Suppressor macrophage (primary cell): Measurements from ENCODE around the gene A2M.

Source experiments
- DNase-seq, 4 experiments: peaks; one replicate each; pipeline ENCODE4 v3.0.0-alpha.2; 2020 to 2022

Gene A2M

DNA sequence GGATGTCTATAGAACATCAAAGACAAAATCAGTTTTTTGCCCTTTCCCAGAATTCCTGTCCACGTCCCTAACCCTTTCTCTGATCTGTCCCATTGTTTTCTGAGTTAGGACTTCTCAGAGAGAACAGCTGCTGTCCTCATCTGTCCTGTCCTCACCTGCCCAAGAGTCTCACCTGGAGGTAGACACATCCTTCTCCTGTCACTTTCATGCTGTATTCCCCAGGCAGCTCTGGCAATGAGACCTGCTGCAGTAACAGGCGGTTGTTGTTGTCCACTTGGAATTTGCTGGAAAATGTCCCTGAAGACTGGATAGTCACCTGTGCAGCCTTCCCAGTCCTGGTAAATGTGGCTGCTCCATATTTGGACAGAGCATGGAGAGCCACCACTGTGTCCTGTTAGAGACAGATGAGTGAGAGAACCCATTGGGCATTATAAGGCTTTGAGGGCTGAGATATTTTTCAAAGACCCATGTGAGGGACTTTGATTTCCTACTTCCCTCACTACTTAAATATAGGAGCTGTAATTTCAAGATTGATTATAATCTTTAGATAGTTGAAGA, 43.2 kb downstream of the A2M start:
- no peak for DNase-seq

GRCh38 chr12:9071969-9072368, 43.8 kb downstream of the A2M start:
- no peak for DNase-seq

GRCh38 chr12:9071518-9071917, 44.2 kb downstream of the A2M start:
- DNase-seq, result no peak

DNA sequence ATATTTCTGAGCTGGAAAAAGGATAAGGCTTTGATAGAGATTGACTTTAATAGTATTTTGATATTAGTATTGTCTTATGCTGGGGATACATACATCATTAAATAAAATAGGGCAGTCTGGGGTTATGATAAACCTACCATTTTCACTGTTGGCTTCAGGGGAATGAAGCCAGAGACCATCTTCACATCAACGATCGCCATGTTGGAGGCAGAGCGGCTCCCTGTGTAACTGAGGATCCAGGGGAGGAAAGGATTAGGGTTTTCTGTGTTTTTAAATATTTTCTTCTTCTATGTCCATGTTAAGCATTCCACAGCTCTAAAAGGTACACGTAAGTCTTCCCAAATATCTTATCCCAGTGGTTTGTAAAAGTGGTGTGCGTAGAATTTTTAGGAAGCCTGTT, 45.4 kb downstream of the A2M start:
- DNase-seq, result no peak

- DNase-seq, result no peak
Observed at GRCh38 chr12:9068600-9068999, 47.1 kb downstream of the A2M start.

- no peak for DNase-seq
Observed at GRCh38 chr12:9068086-9068485, 47.6 kb downstream of the A2M start.

DNA sequence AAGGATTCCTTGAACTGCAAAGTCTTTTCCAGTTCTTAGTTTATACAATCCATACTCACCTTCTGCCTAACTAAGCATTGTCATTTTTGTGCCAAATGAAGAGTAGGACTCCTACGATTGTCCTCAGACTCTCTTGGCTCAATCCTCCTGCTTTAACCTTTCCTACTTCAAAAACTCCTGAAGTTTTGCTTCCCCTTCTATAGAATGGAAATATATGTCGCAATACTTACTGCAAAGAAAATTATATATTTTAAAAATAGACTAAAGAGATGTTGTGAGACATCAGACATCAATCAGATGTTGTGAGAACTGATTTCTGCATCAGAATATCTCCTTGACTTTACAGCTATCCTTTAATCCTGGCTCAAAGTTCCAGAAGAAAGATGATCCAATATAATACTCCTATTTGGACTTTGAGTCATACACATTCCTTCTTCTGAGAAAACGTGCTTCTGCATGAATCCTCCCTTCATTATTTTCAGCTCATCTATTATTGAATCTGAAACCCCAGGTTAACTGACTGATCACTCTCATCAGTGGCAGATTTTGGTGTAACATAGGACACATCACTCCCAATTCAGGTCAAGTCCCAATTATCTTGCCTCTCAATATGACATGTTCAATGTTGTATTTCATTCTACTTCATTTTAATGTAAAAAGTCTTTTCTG, 48.8 kb downstream of the A2M start:
- DNase-seq, result no peak

DNA sequence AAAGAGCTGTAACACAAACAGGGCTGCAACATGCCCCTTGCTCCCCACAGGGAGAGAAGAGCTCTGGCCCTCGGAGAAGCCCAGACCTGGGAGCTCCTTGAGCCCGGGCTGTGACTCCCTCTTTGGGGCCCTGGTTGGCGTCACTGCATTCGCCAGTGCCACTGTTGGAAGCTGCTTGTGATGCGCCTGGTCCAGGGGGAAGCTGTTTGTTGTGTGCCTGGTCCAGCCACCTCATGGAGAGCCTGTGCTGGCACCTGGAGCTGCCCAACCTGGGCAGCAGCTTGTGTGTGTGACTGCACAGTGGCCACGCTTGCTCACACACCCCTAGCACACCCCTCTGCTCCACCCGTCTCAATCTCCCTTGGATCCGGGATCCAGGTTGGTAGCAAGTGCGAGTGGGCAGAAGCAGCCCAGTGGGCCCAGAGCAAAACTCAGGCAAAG, 49.5 kb downstream of the A2M start:
- no peak for DNase-seq

DNA sequence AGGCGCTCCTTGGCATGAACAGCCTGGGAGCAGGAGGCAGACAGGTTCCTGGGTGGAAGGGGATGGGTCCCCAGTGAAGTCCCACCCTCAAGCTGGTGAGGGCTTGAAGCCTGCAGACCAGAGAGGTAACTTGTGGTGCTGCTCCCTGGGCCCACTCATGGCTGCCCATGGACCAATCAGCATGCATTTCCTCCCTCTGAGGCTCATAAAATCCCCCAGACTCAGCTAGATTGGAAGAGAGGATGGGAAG, 50.2 kb downstream of the A2M start:
- DNase-seq, result peak in 1 of 4 experiments; percentile 8

DNA sequence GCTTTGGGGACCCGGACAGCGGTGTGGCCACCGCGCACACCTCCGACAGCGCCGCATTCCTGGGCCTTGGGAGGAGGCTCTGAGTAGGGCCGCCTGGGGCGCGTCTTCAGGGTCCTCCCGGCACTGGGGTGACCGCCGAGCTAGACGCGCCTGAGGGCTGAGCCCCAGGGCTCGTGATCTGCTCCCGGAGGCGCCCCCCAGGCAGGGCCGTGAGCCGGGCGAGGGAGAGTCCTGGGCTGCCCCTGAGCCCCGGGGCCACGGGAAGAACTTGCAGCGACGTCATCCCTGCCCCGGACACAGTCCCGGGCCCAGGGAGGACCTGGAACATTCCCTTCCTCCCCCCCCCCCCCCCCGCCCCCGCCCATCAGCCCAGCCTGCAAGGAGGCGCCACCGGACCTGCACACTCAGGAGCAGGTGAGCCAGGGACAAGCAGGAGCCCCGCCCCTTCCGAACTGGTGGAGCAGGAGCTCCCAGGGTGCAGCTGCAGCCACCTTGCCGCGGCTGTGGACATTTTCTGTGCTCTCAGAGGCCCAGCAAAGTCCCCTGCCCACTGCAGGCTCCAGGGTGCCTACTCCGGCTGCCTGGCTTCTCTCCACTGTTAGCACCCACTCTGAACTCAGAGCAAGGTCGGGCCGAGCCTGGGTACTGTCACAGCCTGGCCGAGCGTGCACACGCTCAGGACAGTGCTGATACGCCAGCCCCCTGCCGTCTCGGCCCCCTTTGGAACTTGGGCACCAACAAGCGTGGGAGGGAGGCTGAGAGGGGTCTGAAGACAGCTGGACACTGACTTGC, 50.7 kb downstream of the A2M start:
- peak; percentile 29 to 67 (median 56) for DNase-seq

DNA sequence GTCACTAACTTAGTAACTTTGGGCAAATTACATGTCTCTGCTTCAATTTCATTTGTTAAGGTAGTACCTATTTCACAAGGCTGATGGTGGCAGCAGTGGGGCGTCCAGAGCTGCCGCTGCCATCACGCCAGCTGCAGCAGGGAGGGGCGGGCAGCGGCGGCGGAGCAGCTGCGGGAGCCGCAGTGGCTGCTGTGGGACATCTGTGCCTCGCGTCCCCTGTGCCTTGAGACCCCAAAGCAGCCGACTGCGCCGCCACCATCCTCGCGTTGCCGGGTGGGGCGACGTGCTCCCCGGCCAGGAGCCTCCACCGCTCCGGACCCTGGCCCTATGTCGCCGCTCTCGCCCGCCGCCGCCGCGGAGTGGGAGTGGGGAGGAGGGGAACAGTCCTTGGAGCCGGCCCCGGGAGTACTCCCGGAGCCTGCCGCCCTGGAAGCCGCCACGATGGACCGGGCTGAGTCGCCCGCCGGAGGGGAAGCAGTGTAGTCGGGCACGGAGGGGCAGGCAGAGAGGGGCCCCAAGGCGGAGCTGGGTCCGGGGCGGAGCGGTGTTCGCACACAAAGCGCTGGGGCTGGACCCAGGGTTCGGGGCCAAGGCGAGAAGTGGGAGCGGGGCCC, 51.4 kb downstream of the A2M start:
- peak; percentile 70 to 86 (median 78) for DNase-seq

DNA sequence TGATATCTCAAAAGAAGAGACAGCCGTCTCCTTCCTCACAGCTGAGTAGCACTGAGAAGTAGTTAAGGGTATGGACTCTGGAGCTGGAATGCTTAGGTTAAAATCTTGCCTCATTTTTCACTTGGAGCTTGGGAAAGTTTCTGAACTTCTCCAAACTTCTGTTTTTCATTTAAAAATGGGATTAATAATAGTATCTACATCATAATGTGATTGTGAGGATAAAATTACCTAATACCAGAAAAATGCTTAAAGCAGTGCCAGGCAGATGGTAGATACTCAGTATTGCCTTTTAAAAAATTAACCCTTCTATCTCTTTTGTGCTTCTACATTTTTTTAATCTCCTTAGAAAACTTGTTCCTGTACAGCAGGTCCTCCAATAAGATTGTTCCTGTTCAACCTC, 63.1 kb downstream of the A2M start:
- no peak for DNase-seq

GRCh38 chr12:9051158-9051550, 64.6 kb downstream of the A2M start:
- peak; percentile 63 to 84 (median 77) for DNase-seq

DNA sequence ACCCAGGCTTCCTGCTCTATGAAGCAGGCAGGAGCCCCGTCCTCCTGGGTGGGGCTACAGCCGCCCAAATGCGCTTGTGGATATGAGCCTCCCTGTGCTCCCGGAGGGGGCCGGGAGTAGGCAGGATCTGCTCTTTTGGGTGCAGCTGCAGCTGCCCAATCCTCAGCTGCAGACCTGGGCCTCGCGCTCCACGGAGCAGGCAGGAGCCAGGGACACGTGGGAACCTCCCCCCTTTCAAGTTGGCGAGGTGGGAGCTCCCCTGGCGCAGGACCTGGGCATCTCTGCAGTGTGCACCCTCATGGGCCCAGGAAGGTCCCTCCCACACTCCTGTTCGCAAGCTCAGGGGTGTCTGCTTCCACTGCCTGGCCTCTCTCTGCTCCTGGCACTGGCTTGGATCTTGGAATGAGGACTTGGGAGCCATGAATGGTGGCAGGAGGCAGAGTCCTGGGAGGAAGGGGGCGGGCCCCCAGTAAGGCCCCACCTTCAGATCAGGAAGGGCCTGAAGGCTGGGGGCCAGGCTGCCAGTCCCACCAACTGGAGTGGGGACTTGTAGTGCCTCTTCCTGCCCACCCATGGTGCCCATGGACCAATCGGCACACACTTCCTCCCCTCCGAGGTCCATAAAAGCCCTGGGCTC, 65.1 kb downstream of the A2M start:
- no peak for DNase-seq

- DNase-seq, result peak; percentile 63 to 84 (median 74)
Observed at GRCh38 chr12:9049520-9050133, 66.1 kb downstream of the A2M start.

DNA sequence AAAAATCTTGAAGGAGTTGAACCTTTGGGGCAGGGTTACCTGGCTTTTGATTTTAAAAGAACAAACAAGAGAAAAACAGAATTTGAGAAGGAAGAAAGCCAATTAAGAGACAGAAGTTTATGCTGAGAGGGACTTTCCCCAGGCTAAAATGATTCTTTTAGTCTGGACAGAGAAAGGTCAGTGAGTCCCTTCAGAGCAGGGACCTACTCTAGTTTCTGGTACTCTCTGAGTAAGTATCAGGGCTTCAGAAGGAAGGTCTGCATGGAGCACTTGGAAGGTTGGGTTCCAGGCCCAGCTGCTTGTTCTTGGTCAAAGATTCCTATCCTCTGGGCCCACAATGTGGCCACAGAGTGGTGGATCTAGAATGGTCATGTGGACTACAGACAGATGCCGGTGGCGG, 66.8 kb downstream of the A2M start:
- DNase-seq, result no peak

DNA sequence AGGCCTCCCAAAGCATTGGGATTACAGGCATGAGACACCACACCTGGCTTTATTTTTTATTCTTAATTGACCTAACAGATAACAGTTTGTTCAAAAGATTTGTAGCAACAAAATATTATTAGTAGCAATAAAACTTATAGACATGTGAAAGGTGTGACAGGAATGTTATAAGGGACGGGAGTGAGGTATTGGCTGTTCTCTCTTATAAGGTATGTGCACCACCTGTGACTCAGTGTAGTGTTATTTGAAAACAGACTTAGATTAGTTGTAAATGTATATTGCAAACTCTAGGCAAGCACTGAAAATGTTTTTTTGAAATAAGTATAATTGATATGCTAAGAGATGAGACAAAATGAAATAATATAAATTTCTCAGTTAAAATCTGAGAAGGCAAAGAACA, 68.6 kb downstream of the A2M start:
- no peak for DNase-seq

- DNase-seq, result no peak
Observed at GRCh38 chr12:9043766-9044165, 72.0 kb downstream of the A2M start.

- DNase-seq, result no peak
Observed at GRCh38 chr12:9041321-9041720, 74.4 kb downstream of the A2M start.

GRCh38 chr12:9040484-9041186, 75.1 kb downstream of the A2M start:
- no peak for DNase-seq

GRCh38 chr12:9039397-9039977, 76.2 kb downstream of the A2M start:
- peak; percentile 60 to 88 (median 71) for DNase-seq

- no peak for DNase-seq
Observed at GRCh38 chr12:9037431-9037830, 78.3 kb downstream of the A2M start.
